ENCODE results near the gene ZNF610. TPM values are rescaled to one million over a fixed set of nuclear protein-coding genes. Genes with fewer than 3 reads are reported as not detected.
A peak's percentile ranks its signal among the peaks of the same experiment; 100 is the strongest.

The ZNF610 gene
- polyA plus RNA-seq, 2 of the 4 experiments (the other 2 are of a cell fraction): not detected

DNA sequence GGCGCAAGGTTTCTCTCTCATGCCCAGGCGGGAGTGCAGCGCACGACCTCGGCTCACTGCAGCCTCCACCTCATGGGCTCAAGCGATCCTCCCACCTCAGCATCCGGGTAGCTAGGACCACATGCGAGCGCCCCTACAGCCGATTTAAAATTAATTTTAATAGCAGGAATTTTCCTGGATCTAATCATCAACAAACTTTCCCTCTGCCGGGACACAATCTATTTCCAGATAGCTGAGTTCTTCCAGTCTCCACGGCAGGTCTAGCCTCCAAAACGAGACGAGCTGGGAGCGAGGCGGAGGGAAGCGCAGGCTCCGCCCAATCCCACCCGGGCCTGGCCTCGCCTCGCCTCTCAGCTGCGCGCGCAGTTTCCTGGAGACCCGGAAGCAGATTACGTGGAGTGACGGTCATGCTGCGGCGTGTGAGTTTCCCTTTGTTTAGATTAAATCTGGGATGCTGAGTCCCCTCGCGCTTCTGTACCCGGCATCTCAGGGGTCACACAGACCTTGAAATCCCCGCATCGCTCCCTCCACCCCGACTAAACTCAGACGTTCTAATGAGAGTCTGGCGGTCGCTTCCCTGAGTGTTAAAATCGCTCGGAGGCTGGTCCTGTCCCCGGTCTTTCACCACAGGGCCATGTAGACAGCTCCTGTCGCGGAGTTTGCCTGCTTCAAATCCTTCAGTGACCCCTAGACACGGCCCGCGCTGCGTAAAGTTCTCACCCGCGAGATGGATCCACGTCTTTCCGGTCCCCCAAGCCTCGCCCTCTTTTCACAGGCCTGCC lies 33.7 kb downstream of the ZNF610 start, which contains the start of gene ZNF880:
ZNF880 (plus strand) TSS at position 365 of the 782 bp plus-strand sequence; CDS start at position 408, 43 bp downstream.
- H3K4me1 ChIP-seq: no peaks in the 10 kb centered on the region
- peak; percentile 6 to 66 for DNase-seq (ENCODE audit: low read depth in 1 of 2, low spot score in 1 of 2)
- 29% methylated on average over 39 of the region's 52 CpGs for WGBS (ENCODE audit: missing lambda C conversion rate)
- H3K27ac ChIP-seq: no peak within 1 kb of the TSS
- H3K9me3 ChIP-seq: peaks cover 82% of the 10 kb centered on the region
- TF ChIP-seq EHF (CRISPR knock-in tag; IDR thresholded peaks at IDR 0.05): no peak
- TF ChIP-seq RARB (CRISPR knock-in tag; IDR thresholded peaks at IDR 0.05): no peak
- TF ChIP-seq ZC3H11A (IDR thresholded peaks at IDR 0.05): no peak
- no peak for TF ChIP-seq FOSL2 (IDR thresholded peaks at IDR 0.05)
- no peak for TF ChIP-seq FOSL2 (CRISPR knock-in tag; IDR thresholded peaks at IDR 0.05)
- TF ChIP-seq MYC (IDR thresholded peaks at IDR 0.05; ENCODE audit: borderline replicate concordance, low read length): no peak
- no peak for TF ChIP-seq BHLHE40 (IDR thresholded peaks at IDR 0.05; ENCODE audit: low read depth, low read length)
- TF ChIP-seq NR3C1 (IDR thresholded peaks at IDR 0.05): no peak
- no peak for TF ChIP-seq MAFK (IDR thresholded peaks at IDR 0.05; ENCODE audit: partially characterized antibody)
- TF ChIP-seq CBX2 (IDR thresholded peaks at IDR 0.05; ENCODE audit: borderline replicate concordance, low read depth): no peak
- TF ChIP-seq HDAC2 (IDR thresholded peaks at IDR 0.05): no peak
- TF ChIP-seq, protein P1, sequence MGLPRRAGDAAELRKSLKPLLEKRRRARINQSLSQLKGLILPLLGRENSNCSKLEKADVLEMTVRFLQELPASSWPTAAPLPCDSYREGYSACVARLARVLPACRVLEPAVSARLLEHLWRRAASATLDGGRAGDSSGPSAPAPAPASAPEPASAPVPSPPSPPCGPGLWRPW (IDR thresholded peaks at IDR 0.05): no peak
- CTCF ChIA-PET: no interaction called here
- H3K4me2 ChIP-seq: no peak within 1 kb of the TSS
- FAIRE-seq: no peak
- POLR2A ChIA-PET: no interaction called here
- peak within 1 kb of the TSS; percentile 26; the same call in 2 of the 3 replicates for H3K4me3 ChIP-seq
- ATAC-seq: peak in 1 of 2 experiments; percentile 73; a peak in 3 of 6 replicates

DNA sequence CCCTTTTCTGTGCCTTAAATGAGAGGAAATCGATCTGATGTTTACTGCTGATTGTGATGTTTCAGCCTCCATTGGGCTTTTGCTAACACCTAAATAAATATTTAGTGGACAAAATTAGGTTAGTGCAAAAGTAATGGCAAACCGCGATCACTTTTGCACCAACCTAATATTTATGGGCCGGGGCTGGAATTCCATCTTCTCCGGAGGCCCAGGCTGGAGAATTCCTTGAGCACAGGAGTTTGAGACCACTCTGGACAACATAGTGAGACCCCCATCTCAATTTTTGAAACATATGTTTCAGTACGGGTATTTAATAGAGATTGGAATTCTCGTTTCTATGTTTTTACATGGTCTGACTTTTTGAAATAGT lies 34.3 kb downstream of the ZNF610 start:
- ChIA-PET POLR2A (no interaction called here), CTCF (no interaction called here)
- TF ChIP-seq, protein P2, sequence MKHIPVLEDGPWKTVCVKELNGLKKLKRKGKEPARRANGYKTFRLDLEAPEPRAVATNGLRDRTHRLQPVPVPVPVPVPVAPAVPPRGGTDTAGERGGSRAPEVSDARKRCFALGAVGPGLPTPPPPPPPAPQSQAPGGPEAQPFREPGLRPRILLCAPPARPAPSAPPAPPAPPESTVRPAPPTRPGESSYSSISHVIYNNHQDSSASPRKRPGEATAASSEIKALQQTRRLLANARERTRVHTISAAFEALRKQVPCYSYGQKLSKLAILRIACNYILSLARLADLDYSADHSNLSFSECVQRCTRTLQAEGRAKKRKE (CRISPR knock-in tag; IDR thresholded peaks at IDR 0.05; ENCODE audit: low read depth): no peak
- no peak for TF ChIP-seq HEYL (CRISPR knock-in tag; IDR thresholded peaks at IDR 0.05)
- TF ChIP-seq ZFP36 (IDR thresholded peaks at IDR 0.05; ENCODE audit: borderline replicate concordance, partially characterized antibody): no peak
- no peak for TF ChIP-seq PHF8 (IDR thresholded peaks at IDR 0.05; ENCODE audit: borderline replicate concordance, low read depth)
- TF ChIP-seq ESRRA (IDR thresholded peaks at IDR 0.05; ENCODE audit: borderline replicate concordance, low read length): no peak
- no peak for TF ChIP-seq TP53 (CRISPR knock-in tag; IDR thresholded peaks at IDR 0.05)
- TF ChIP-seq CHD2 (IDR thresholded peaks at IDR 0.05; ENCODE audit: low read length, partially characterized antibody): no peak
- TF ChIP-seq, protein P3, sequence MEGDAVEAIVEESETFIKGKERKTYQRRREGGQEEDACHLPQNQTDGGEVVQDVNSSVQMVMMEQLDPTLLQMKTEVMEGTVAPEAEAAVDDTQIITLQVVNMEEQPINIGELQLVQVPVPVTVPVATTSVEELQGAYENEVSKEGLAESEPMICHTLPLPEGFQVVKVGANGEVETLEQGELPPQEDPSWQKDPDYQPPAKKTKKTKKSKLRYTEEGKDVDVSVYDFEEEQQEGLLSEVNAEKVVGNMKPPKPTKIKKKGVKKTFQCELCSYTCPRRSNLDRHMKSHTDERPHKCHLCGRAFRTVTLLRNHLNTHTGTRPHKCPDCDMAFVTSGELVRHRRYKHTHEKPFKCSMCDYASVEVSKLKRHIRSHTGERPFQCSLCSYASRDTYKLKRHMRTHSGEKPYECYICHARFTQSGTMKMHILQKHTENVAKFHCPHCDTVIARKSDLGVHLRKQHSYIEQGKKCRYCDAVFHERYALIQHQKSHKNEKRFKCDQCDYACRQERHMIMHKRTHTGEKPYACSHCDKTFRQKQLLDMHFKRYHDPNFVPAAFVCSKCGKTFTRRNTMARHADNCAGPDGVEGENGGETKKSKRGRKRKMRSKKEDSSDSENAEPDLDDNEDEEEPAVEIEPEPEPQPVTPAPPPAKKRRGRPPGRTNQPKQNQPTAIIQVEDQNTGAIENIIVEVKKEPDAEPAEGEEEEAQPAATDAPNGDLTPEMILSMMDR (IDR thresholded peaks at IDR 0.05): no peak
- no peak for TF ChIP-seq GATA3 (IDR thresholded peaks at IDR 0.05; ENCODE audit: borderline replicate concordance)
- TF ChIP-seq, protein P4, sequence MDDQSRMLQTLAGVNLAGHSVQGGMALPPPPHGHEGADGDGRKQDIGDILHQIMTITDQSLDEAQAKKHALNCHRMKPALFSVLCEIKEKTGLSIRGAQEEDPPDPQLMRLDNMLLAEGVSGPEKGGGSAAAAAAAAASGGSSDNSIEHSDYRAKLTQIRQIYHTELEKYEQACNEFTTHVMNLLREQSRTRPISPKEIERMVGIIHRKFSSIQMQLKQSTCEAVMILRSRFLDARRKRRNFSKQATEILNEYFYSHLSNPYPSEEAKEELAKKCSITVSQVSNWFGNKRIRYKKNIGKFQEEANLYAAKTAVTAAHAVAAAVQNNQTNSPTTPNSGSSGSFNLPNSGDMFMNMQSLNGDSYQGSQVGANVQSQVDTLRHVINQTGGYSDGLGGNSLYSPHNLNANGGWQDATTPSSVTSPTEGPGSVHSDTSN (IDR thresholded peaks at IDR 0.05): no peak
- TF ChIP-seq, protein P5, sequence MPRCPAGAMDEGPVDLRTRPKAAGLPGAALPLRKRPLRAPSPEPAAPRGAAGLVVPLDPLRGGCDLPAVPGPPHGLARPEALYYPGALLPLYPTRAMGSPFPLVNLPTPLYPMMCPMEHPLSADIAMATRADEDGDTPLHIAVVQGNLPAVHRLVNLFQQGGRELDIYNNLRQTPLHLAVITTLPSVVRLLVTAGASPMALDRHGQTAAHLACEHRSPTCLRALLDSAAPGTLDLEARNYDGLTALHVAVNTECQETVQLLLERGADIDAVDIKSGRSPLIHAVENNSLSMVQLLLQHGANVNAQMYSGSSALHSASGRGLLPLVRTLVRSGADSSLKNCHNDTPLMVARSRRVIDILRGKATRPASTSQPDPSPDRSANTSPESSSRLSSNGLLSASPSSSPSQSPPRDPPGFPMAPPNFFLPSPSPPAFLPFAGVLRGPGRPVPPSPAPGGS (IDR thresholded peaks at IDR 0.05): no peak
- TF ChIP-seq MAZ (IDR thresholded peaks at IDR 0.05; ENCODE audit: borderline replicate concordance, low read depth, low read length): no peak
- TF ChIP-seq MAFK (IDR thresholded peaks at IDR 0.05; ENCODE audit: partially characterized antibody): no peak
- TF ChIP-seq FOSB (CRISPR knock-in tag; IDR thresholded peaks at IDR 0.05): no peak
- TF ChIP-seq RARB (CRISPR knock-in tag; IDR thresholded peaks at IDR 0.05): no peak
- no peak for TF ChIP-seq FOSL2 (IDR thresholded peaks at IDR 0.05)
- TF ChIP-seq FOSL2 (CRISPR knock-in tag; IDR thresholded peaks at IDR 0.05): no peak
- TF ChIP-seq HOXB5 (CRISPR knock-in tag; IDR thresholded peaks at IDR 0.05): no peak
- TF ChIP-seq, protein P6, sequence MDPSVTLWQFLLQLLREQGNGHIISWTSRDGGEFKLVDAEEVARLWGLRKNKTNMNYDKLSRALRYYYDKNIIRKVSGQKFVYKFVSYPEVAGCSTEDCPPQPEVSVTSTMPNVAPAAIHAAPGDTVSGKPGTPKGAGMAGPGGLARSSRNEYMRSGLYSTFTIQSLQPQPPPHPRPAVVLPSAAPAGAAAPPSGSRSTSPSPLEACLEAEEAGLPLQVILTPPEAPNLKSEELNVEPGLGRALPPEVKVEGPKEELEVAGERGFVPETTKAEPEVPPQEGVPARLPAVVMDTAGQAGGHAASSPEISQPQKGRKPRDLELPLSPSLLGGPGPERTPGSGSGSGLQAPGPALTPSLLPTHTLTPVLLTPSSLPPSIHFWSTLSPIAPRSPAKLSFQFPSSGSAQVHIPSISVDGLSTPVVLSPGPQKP (IDR thresholded peaks at IDR 0.05; ENCODE audit: low read depth, low read length): no peak
- TF ChIP-seq RFX5 (IDR thresholded peaks at IDR 0.05): no peak
- no peak for TF ChIP-seq EHF (CRISPR knock-in tag; IDR thresholded peaks at IDR 0.05)
- DNase-seq (ENCODE audit: low read depth in 1 of 2, low spot score in 1 of 2): no peak
- Histone ChIP-seq H3K9me3 (peaks cover 82% of the 10 kb centered on the region), H3K4me1 (no peaks in the 10 kb centered on the region), H3K4me2 (no peak overlapping the region), H3K4me3 (peak overlapping the region; percentile 26; the same call in 2 of the 3 replicates), H3K27ac (no peak overlapping the region)
- ATAC-seq: no peak
- no peak for FAIRE-seq
- WGBS (ENCODE audit: missing lambda C conversion rate): 54% methylated on average over 7 of the region's 7 CpGs

All from A549 (cell line).